HFFc6 (cell line): ENCODE measurements around the gene TRIM7. TPM values are rescaled to one million over a fixed set of nuclear protein-coding genes. Genes with fewer than 3 reads are reported as not detected.

Source experiments
- DNase-seq: peaks from one replicate; pipeline ENCODE4 v3.0.0-alpha.2; 2018
- H3K27ac Mint-ChIP-seq: 2 replicates; pipeline ENCODE4 v1.8.0; 2020; ENCODE audit warnings: mild to moderate bottlenecking, mixed read lengths
- H3K27me3 Mint-ChIP-seq: 2 replicates; pipeline ENCODE4 v1.8.0; 2021; ENCODE audit warnings: mild to moderate bottlenecking, moderate library complexity, mixed read lengths; ENCODE audit not compliant: insufficient read depth
- H3K36me3 Mint-ChIP-seq: 2 replicates; pipeline ENCODE4 v1.8.0; 2021; ENCODE audit warnings: low read depth, mixed read lengths
- H3K4me1 Mint-ChIP-seq: 2 replicates; pipeline ENCODE4 v1.8.0; 2020; ENCODE audit warnings: low read depth, mixed read lengths
- H3K4me3 Mint-ChIP-seq: 2 replicates; pipeline ENCODE4 v1.8.0; 2020; ENCODE audit warnings: mild to moderate bottlenecking, moderate library complexity, mixed read lengths
- H3K9me3 Mint-ChIP-seq: 2 replicates; pipeline ENCODE4 v1.8.0; 2020; ENCODE audit warnings: mild to moderate bottlenecking, mixed read lengths
- CTCF ChIP-seq: fragments of 200-600 bp; sonication (generic); IDR thresholded peaks from 2 replicates; pipeline ENCODE4 v1.5.0; 2021; ENCODE audit warnings: antibody characterized with exemption, mild to moderate bottlenecking
- total RNA-seq, 6 experiments: library from RNA; stranded (reverse); fragmentation: NEBNext Ultra II Directional; extraction: Animal tissue kit (Norgen Biotek cat#: 25700); gene quantifications; 2 replicates in 1 of 6; 3 replicates in 5 of 6; pipeline ENCODE4 v1.2.3, GENCODE V29; 2021

TRIM7 gene
- total RNA-seq, 6 experiments from 2014 or later: 2.8 to 7.5 (median 5.3) TPM

- Mint-ChIP-seq H3K4me1 (peaks cover 29% of the 10 kb centered on the region), H3K27me3 (peaks cover 24% of the 10 kb centered on the region), H3K9me3 (no peaks in the 10 kb centered on the region; the same call in 1 of the 2 replicates), H3K36me3 (peaks cover 57% of the 10 kb centered on the region), H3K27ac (peak overlapping the region; percentile 59), H3K4me3 (peak overlapping the region; percentile 11; the same call in 1 of the 2 replicates)
- DNase-seq: no peak
- TF ChIP-seq CTCF: no peak
These were observed 32.9 kb upstream of the TRIM7 start for GRCh38 chr5:181237729-181238385.

- Mint-ChIP-seq H3K27me3 (peaks cover 20% of the 10 kb centered on the region), H3K9me3 (no peaks in the 10 kb centered on the region; the same call in 1 of the 2 replicates), H3K27ac (peak overlapping the region; percentile 77), H3K4me1 (peaks cover 27% of the 10 kb centered on the region), H3K36me3 (peaks cover 49% of the 10 kb centered on the region), H3K4me3 (no peak overlapping the region)
- DNase-seq: no peak
- TF ChIP-seq CTCF: no peak
These were observed 32.1 kb upstream of the TRIM7 start for GRCh38 chr5:181236954-181237641.

- Mint-ChIP-seq H3K4me3 (no peak overlapping the region), H3K4me1 (peaks cover 20% of the 10 kb centered on the region), H3K27me3 (peaks cover 14% of the 10 kb centered on the region), H3K9me3 (no peaks in the 10 kb centered on the region; the same call in 1 of the 2 replicates), H3K36me3 (peaks cover 43% of the 10 kb centered on the region), H3K27ac (peak overlapping the region; percentile 77)
- no peak for DNase-seq
- no peak for TF ChIP-seq CTCF
These were observed 31.5 kb upstream of the TRIM7 start for GRCh38 chr5:181236471-181236870.

- Mint-ChIP-seq H3K36me3 (peaks cover 39% of the 10 kb centered on the region), H3K4me3 (no peak overlapping the region), H3K9me3 (no peaks in the 10 kb centered on the region; the same call in 1 of the 2 replicates), H3K4me1 (peaks cover 17% of the 10 kb centered on the region), H3K27ac (peak overlapping the region; percentile 77), H3K27me3 (peaks cover 13% of the 10 kb centered on the region)
- DNase-seq: no peak
- TF ChIP-seq CTCF: no peak
These were observed 30.8 kb upstream of the TRIM7 start for GRCh38 chr5:181235689-181236366.

- Mint-ChIP-seq H3K27me3 (peaks cover 13% of the 10 kb centered on the region), H3K36me3 (peaks cover 43% of the 10 kb centered on the region), H3K4me1 (peaks cover 17% of the 10 kb centered on the region), H3K27ac (peak overlapping the region; percentile 77), H3K9me3 (no peaks in the 10 kb centered on the region; the same call in 1 of the 2 replicates), H3K4me3 (no peak overlapping the region)
- no peak for DNase-seq
- TF ChIP-seq CTCF: no peak
These were observed 30.3 kb upstream of the TRIM7 start for GRCh38 chr5:181235323-181235688.
